Transverse colon (tissue), 4 donors: ENCODE data around the gene OR6J1.

Experiments
- EP300 ChIP-seq: sonication (generic); formaldehyde crosslinking; IDR thresholded peaks from one replicate; pipeline ENCODE4 v1.6.1; 2017; ENCODE audit warnings: antibody characterized with exemption, low read depth
- POLR2AphosphoS5 ChIP-seq, 3 donors: sonication (generic); formaldehyde crosslinking; IDR thresholded peaks; one replicate each; pipeline ENCODE4 v1.6.1; 2016; ENCODE audit warnings: antibody characterized with exemption in 3 of 3
- TF ChIP-seq, protein P1 (sequence below), 5 experiments: fragments of 200-600 bp in 3 of 5; fragments of 450-650 bp in 2 of 5; sonication (generic) in 3 of 5; IDR thresholded peaks; 1 replicate in 2 of 5; 2 replicates in 3 of 5; pipeline ENCODE4 v1.5.1; 2016 to 2017; ENCODE audit warnings: antibody characterized with exemption in 5 of 5, inconsistent platforms in 3 of 5, mild to moderate bottlenecking in 2 of 5, moderate library complexity in 1 of 5

DNA sequence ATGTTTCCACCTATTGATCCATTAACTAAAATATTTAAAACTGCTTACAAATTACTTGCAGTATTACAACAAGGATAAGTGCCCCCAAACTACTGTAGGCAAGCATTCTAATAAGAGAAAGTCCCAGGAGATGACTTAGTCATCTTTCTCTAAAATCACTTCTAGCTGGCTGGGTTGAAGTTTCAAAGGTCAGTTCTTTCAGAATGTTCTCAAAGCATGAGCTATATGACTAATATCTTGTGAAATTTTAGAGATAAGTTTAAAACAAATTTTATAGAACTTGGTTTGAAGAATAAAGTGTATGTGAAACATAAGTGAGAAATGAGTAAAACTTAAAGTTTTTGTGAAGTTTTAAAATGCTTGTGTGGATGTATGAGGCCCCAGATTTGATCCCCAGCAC is 24.3 kb upstream of the OR6J1 start:
- TF ChIP-seq, protein P1, sequence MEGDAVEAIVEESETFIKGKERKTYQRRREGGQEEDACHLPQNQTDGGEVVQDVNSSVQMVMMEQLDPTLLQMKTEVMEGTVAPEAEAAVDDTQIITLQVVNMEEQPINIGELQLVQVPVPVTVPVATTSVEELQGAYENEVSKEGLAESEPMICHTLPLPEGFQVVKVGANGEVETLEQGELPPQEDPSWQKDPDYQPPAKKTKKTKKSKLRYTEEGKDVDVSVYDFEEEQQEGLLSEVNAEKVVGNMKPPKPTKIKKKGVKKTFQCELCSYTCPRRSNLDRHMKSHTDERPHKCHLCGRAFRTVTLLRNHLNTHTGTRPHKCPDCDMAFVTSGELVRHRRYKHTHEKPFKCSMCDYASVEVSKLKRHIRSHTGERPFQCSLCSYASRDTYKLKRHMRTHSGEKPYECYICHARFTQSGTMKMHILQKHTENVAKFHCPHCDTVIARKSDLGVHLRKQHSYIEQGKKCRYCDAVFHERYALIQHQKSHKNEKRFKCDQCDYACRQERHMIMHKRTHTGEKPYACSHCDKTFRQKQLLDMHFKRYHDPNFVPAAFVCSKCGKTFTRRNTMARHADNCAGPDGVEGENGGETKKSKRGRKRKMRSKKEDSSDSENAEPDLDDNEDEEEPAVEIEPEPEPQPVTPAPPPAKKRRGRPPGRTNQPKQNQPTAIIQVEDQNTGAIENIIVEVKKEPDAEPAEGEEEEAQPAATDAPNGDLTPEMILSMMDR (IDR thresholded peaks at IDR 0.05), result no peak
- TF ChIP-seq EP300 (no peak), POLR2AphosphoS5 (IDR thresholded peaks at IDR 0.05) (no peak)
